Cardiac fibroblast (primary cell): ENCODE data around the gene MPL.

Experiments used
- DNase-seq, 2 donors: peaks; one replicate each; pipeline versions ENCODE4 v3.0.0 to v3.0.0-alpha.2; 2010; ENCODE audit warnings: low read depth in 2 of 2
- H3K4me3 ChIP-seq, 2 donors: replicated peaks in 1 of 2; 1 replicate in 1 of 2; 2 replicates in 1 of 2; pipeline ENCODE4 v1.5.1; 2011; ENCODE audit warnings: low read depth in 2 of 2, low read length in 2 of 2, mild to moderate bottlenecking in 2 of 2, moderate library complexity in 1 of 2
- CTCF ChIP-seq: IDR thresholded peaks from one replicate; pipeline ENCODE4 v1.5.1; 2011; ENCODE audit warnings: low read depth, mild to moderate bottlenecking, low read length, inconsistent platforms

Gene MPL

GRCh38 chr1:43312212-43312623, 25.4 kb upstream of the MPL start:
- no peak for TF ChIP-seq CTCF
- no peak for DNase-seq
- H3K4me3 ChIP-seq = no peak overlapping the region

GRCh38 chr1:43312663-43313515, 24.7 kb upstream of the MPL start:
- no peak for TF ChIP-seq CTCF
- no peak for DNase-seq

GRCh38 chr1:43313771-43314170, 23.8 kb upstream of the MPL start:
- DNase-seq = no peak
- no peak for TF ChIP-seq CTCF
- no peak overlapping the region for H3K4me3 ChIP-seq

More at GRCh38 chr1:43312663-43313515, 24.7 kb upstream of the MPL start:
- H3K4me3 ChIP-seq = no peak overlapping the region

- H3K4me3 ChIP-seq = no peak overlapping the region
- no peak for DNase-seq
- TF ChIP-seq CTCF = no peak
These were observed 23.4 kb upstream of the MPL start for GRCh38 chr1:43314233-43314632.

- no peak for TF ChIP-seq CTCF
- H3K4me3 ChIP-seq = no peak overlapping the region
- no peak for DNase-seq
These were observed 22.1 kb upstream of the MPL start for GRCh38 chr1:43315481-43315880.

GRCh38 chr1:43315963-43316737, 21.5 kb upstream of the MPL start:
- no peak overlapping the region for H3K4me3 ChIP-seq
- DNase-seq = peak in 1 of 2 donors; percentile 58
- TF ChIP-seq CTCF = no peak
